GM12801 (cell line): ENCODE measurements around the gene SLC5A11.

Experiments
- TF ChIP-seq, protein P1 (sequence below): IDR thresholded peaks from one replicate; pipeline ENCODE4 v1.5.1; 2011; ENCODE audit warnings: control low read depth; ENCODE audit not compliant: insufficient read length; ENCODE audit errors: extremely low read depth

SLC5A11 gene

DNA sequence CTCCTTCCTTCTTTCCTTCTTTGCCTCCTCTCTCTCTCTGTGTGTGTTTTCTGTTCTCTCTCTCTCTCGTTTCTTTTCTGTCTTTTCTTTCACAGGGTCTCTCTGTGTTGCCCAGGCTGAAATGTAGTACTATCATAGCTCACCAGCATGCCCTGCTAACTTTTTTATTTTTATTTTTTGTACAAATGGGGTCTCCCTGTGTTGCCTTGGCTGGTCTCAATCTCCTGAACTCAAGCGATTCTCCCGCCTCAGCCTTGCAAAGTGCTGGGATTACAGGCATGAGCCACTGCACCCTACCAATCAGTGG is 1.5 kb downstream of the SLC5A11 start:
- TF ChIP-seq, protein P1, sequence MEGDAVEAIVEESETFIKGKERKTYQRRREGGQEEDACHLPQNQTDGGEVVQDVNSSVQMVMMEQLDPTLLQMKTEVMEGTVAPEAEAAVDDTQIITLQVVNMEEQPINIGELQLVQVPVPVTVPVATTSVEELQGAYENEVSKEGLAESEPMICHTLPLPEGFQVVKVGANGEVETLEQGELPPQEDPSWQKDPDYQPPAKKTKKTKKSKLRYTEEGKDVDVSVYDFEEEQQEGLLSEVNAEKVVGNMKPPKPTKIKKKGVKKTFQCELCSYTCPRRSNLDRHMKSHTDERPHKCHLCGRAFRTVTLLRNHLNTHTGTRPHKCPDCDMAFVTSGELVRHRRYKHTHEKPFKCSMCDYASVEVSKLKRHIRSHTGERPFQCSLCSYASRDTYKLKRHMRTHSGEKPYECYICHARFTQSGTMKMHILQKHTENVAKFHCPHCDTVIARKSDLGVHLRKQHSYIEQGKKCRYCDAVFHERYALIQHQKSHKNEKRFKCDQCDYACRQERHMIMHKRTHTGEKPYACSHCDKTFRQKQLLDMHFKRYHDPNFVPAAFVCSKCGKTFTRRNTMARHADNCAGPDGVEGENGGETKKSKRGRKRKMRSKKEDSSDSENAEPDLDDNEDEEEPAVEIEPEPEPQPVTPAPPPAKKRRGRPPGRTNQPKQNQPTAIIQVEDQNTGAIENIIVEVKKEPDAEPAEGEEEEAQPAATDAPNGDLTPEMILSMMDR: no peak

DNA sequence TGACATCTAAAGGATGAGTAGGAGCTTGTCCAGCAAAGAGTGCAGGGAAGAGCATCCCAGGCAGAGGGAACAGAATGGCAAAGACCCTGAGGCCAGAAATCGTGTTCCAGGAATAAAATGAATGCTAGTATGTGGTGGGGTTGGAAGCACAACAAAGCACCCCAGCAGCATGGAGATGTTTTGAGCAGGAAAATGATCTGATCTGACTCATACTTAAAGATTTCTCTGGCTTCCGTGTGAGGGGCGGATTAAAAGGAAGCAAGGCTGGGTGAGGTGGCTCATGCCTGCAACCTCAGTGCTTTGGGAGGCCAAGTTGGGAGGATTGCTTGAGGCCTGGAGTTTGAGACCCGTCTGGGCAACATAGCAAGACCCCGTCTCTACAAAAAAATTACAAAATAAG is 2.3 kb downstream of the SLC5A11 start:
- TF ChIP-seq, protein P1: no peak

DNA sequence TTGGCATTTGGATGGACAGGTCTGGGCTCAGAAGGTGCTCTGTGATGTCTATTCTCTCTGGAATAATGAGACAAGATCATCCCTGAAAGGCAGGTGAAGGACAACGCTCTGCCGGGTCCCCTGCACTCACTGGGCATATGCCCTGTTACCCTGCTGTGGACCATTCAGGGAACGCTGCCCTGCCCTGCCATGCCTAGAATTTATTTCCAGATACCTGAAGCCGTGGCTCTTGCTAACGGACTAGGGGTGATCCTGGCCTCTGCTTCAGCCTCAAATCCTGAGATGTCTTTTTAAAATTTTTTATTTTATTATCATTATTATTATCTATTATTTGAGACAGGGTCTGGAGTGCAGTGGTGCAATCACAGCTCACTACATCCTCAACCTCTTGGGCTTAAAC is 3.9 kb downstream of the SLC5A11 start:
- TF ChIP-seq, protein P1: no peak

DNA sequence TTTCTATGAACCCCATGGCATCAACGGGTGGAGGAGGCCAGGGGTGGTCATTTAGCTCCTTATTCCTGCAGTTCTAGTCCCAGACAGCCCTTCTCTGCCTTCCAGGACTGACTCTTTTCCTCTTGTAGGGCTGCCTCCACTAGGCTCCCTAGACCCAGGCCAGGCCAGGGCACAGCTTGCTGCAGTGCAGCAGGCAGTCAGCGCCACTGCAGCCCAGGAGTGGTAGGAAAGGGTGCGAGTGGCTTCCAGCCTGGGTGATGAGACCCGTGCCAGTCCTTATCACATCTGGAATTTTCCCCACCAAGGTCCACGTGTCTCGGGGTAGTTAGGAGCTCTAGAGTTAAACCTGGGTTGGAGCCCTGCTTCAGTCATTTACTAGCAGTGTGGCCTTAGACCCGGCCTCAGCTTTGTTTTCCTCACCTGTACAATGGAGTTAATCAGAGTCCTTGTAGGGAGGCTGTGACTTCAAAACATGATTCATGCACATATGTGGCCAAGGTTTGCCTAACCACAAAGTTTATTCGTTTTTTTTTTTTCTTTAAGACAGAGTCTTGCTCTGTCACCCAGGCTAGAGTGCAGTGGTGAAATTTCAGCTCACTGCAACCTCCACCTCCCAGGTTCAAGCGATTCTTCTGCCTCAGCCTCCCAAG is 4.7 kb downstream of the SLC5A11 start:
- TF ChIP-seq, protein P1: no peak

DNA sequence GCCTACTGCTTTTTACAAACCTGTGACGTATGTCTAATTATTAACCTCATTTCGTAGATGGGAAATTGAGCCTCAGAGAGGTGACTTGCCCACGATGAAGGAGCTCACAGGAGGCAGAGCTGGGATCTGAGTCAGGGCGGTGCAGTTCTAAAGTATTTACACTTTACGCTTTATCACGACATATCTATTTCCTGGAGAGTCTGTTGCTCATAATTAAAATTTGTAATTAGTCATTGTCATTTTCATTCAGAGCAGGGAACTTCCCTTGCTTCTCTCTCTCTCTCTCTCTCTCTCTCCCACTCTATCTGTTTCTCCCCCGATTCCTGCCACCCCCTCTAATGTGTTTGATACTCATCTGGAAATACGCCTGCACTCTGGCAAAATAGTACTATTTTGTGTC is 5.9 kb downstream of the SLC5A11 start:
- TF ChIP-seq, protein P1: no peak

DNA sequence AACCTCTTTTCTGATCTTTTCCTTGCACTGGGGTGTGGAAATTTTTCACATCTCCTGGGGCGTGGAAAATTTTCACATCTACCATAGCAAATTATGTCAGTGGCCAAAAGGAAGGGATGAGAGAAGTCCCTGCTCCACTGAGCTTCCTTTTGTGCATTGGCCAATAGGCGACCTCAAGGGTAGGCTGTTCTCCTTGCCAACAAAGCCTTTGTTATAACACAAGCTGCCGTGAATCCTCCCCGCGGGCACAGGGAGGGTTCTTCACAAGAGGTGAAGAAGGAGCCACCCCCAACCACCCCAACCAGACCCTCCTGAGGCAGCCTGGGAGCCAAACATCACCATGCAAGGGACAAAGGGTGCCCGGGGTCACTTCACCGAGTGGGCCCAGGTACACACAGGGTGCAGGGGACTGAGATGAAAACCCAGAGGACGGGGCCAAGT is 6.5 kb downstream of the SLC5A11 start:
- TF ChIP-seq, protein P1: no peak

DNA sequence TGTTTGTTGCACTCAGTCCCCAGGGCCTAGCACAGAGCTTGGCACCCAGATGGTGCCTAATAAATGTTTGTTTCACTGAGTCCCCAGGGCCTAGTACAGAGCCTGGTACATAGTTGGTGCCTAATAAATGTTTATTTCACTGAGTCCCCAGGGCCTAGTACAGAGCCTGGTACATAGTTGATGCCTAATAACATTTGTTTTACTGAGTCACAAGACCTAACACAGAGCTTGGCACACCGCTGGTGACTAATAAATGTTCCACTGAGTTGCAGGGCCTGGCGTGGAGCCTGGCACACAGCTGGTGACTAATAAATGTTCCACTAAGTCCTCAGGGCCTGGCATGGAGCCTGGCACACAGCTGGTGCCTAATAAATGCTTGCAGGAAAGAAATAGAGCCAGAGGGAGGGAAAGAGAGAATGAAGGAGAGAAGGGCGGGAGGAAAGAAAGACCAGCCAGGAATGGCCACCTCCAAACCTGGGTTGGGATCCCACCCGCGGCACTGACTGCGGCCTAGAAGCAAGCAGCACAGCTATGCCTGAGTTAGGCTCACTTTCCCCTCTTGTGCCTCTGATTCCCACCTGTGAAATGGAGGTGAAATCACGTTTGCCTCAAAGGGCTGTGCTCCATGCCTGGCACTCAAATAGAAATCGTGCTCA is 7.5 kb downstream of the SLC5A11 start:
- TF ChIP-seq, protein P1: no peak

DNA sequence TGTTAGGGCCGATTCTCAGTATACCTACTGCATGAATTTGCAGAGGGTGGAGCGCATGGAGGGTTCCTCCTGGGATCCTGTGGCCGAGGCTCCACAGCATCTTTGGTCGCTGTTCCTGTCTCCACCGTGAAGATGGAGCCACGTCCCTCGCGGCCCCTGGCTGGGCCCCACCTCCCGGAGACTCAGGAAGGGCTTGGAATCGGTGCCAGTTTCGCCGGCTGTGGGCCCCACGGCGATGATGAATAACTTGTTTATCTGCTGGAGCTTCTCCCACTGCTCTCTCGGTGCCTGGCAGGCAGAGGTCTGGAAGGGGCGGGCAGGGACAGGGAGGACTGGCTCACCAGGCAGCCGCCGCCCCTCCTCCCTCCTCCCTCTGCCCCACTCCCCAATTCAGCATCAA is 8.1 kb downstream of the SLC5A11 start:
- TF ChIP-seq, protein P1: no peak
